H1 (cell line): ENCODE results near the gene NFIA. TPM values are rescaled to one million over a fixed set of nuclear protein-coding genes. Genes with fewer than 3 reads are reported as not detected.

Source experiments
- EP300 ChIP-seq, 2 experiments: IDR thresholded peaks; 1 replicate in 1 of 2; 2 replicates in 1 of 2; pipeline ENCODE4 v1.6.1; 2011 to 2012; ENCODE audit warnings: low read depth in 2 of 2, low read length in 2 of 2, mild to moderate bottlenecking in 2 of 2, borderline replicate concordance in 1 of 2, inconsistent platforms in 1 of 2, moderate library complexity in 1 of 2
- polyA plus RNA-seq, 7 experiments: library from polyadenylated mRNA; depleted of rRNA in 3 of 7; stranded (reverse) in 5 of 7; unstranded in 2 of 7; fragments of >200 nt in 5 of 7; fragments of 200-250 nt in 2 of 7; gene quantifications; 1 replicate in 5 of 7; 2 replicates in 1 of 7; 4 replicates in 1 of 7; pipeline versions ENCODE4 v1.2.1 to v1.2.3, GENCODE V29; 2011 to 2013; ENCODE audit warnings: missing spikeins in 2 of 7, mixed read lengths in 2 of 7
- total RNA-seq: library from RNA; stranded (reverse); fragmentation: NEBNext Ultra II Directional; extraction: Animal tissue kit (Norgen Biotek cat#: 25700); gene quantifications from 2 replicates; pipeline ENCODE4 v1.2.1, GENCODE V29; 2021
- TF ChIP-seq, protein P1 (sequence below): IDR thresholded peaks from 2 replicates; pipeline ENCODE4 v1.6.1; 2011; ENCODE audit warnings: low read depth, mild to moderate bottlenecking, low read length; ENCODE audit not compliant: insufficient read depth

NFIA gene
- total and polyA plus RNA-seq, 2 of the 8 experiments (the other 6 are each of a cell fraction or from before 2014, with no cell fraction given) = 1.8 to 2.3 TPM

DNA sequence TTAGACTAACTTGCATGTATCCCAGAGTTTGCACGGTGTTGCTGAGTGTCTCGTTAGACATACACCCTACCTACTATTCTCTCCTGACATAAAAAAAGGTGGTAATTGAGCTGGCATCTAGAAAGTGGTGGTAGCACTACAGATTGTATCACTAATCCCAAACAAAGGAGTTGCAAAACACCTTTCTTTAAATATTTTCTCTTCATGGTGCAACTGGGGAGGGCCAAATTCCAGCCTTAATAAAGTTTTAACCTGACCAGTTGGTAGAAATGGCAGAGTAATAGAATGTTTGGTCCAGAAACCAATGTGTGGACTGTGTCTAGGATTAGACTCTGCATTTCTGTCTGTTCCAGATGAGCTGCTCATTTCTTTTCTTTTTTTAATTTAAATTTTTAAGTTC is 40.0 kb downstream of the NFIA start (continued):
- TF ChIP-seq, protein P1, sequence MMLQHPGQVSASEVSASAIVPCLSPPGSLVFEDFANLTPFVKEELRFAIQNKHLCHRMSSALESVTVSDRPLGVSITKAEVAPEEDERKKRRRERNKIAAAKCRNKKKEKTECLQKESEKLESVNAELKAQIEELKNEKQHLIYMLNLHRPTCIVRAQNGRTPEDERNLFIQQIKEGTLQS = no peak
- TF ChIP-seq EP300 (IDR thresholded peaks at IDR 0.05; ENCODE audit: borderline replicate concordance in 1 of 2, low read depth in 2 of 2, low read length in 2 of 2) = no peak
